GM19397 (cell line): ENCODE results near the gene ADGRD2.

Source experiments
- ATAC-seq: cut with Tn5 transposase; IDR thresholded peaks from one replicate; pipeline ENCODE4 v1.9.1; 2021; ENCODE audit warnings: mild to moderate bottlenecking, moderate library complexity; ENCODE audit not compliant: unreplicated experiment

The ADGRD2 gene

DNA sequence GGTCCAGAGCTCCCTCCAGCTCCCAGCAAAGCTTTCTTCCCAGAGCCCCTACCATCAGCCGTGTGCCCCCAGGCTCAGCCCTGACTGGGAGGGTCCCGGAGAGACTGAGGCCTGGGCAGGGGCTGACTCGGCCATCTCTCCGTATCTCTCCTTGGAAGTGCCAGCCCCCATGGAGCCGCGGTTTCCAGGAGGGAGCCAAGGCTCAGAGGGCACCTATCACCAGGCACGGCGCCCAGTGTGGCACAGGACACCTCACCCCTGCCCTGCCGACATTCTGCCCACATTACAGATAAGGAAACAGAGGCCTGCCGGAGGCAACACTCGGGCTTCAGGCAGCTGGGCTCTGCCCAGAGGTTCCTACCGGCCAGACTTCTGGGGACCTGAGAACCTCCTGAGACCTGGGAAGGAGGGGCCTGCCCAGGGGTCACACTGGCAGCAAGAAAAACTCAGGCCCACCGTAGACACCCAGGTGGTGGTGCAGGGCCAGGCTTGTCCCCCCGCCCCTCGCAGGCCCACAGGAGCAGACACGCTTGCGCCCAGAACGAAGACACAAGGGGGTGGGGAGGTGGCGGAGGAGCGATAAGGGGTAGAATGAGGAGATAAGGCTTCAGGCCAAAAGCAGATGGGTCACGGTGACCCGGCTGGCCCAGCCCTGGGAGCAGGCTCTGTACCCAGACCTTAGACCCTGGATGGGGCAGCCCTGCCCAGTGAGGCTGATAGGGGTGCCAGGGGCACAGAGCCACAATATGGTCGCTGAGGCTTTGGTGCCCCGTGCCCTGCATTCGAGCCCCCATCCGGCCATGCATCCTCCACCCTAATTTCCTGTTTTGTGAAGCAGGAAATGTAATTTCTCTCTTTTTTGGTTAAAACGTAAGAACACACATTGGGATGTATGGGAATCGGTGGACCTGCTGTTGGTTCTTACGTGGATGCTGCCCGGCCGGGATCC is 45.1 kb downstream of the ADGRD2 start:
- ATAC-seq, result no peak

DNA sequence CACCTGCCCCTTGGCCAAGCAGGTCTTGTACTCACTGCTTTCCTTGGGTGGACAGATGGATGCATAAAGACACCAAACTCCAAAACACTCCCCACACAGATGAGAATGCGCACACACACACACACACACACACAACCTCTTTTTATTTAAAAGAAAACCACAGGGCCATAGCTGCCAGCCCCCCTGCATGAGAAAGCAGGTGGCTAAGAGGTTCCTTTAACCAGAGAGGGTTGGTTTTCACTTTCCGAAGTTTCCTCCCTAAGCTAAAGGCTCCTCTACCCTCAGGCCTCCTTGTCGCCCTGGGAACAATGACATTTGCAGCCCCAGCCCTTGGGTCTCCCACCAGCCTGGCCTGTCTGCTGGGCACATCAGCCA is 45.8 kb downstream of the ADGRD2 start:
- ATAC-seq, result no peak

DNA sequence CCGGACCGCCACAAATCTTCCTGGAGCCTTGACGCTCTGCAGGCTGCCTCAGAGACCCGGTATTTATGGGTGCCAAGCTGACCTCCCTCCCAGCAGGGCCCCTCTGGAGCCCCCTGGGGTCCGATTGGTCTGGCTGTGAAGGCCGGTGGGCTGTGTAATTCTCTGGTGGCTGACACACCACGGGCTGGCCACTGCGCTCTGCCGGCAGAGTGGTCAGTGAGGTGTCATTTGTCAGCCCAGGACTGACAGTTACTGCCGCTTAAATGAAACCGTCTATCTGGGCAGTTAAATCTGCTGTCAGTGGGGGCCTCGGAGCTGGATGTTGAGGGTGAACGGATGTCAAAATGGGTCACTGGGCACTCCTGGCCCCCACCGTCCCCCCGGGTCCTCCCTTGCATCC is 46.2 kb downstream of the ADGRD2 start:
- no peak for ATAC-seq

DNA sequence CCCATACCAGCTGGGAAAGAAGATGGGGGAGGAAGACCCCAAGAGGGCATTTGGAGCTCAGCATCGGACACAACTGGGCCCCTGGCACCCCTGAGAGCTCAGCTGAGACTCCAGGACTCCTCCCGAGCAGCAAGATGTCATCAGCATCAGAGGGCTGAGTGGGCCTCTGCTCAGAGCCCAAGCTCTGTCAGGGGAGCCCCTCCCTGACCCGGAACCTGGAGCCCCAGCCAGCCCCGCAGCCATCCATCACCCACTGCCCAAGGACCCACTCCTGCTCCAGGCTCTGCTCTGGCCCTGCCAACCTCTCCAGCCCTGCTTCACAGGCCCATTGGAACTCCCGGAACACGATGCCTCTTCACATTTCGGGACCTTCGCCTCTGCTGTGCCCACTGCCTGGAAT is 47.2 kb downstream of the ADGRD2 start:
- ATAC-seq, result no peak

DNA sequence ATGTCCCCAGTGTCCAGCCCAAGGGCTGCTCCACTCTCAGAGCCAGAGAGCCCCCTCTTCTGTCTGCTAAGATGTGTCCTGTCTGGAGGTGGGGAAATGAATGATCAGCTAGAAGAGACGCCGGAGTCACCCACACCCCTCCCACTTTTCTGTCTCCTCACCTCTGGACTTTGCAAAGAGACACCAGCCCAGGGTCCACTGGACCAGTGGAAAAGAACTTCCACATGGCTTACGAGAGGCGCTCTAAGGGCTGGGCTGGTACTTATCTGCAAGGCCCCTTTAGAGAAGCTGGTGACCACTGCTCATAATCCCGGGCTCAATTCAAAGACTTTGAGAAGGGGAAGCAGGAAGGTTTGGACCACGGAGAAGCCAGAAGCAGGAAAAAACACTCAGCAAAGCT is 47.8 kb downstream of the ADGRD2 start:
- ATAC-seq, result no peak

DNA sequence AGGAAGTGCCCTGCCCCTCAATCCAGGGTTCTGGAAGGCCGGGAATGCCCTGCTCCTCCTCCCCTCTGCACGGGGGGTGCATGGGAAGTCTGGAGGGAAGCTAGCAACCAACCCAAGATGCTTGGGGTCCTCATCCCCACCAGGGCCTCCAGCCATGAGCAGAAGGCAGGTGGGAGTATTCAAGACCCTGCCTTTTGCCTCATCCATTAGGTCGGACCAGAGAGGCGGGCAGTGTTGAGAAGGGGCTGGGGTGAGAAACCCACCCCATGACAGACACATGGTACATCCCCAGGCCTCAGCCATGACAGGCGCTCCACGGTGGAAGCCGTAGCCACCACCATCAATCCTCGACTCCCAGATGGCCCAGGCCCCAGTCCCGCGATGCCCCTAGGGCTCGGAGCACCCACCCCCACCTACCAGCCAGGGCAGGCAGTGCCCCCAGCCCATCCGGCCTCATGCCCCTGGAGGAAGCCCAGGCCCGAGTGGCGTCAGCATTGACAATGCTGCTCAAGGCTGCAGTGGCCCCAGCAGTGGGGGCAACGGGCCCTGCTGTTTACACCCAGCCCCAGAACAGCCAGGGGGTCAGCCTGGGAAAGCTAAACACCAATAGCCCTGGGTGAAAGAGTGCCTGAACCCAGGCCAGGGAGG is 48.4 kb downstream of the ADGRD2 start:
- no peak for ATAC-seq

DNA sequence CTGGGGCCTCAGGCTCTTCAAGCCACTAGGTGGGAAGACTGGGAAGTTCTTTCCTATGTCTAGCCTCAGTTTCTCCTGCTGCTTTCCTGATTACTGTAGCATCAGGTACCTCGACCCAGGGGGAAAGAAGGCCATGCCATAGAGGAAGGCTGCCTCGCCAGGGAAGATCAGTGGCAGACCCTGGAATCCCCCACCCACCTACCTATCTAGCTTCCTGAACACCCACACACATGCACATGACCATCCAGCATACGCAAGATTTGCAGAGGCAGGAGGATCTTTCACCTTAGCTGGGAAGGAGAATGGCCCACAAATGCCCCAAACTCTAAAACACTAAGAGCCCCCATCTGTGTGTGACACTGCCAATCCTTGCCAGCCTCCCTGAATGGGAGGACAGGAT is 49.0 kb downstream of the ADGRD2 start:
- ATAC-seq, result no peak

DNA sequence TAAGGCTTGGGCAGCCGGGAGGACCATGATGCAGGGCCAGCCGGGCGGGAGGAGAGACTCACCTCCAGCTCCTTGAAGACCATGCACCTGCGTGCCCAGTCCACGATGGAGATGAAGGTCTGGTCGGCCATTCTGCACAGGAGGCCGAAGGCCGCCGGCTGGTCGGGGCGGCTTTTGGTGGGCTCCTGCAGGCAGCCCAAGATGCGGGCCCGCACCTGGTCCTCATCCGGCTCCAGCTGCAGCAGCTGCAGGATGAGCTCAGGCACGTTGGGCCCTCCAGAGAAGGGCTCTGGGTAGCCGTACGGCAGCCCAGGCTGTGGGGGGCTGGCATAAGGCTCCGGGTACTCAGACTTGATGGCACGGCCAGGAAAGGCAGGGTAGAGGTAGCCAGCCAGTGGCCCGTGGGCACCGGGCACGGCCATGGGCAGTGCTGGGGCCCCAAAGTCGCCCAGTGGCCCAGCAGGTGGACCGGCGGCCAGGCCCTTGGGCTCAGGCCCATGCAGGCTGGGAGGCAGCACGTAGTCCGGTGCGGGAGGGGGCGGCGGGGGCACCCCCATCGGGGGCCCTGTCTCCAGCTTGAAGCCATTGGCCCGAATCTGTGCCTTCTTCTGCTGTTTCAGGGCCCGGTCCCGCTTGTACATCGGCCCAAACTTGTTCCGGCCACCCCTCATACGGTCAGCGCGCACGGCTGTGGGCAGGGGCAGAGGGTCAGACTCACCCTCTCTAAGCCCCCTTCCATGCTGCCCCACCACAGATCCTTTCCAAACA is 50.0 kb downstream of the ADGRD2 start:
- ATAC-seq, result no peak

DNA sequence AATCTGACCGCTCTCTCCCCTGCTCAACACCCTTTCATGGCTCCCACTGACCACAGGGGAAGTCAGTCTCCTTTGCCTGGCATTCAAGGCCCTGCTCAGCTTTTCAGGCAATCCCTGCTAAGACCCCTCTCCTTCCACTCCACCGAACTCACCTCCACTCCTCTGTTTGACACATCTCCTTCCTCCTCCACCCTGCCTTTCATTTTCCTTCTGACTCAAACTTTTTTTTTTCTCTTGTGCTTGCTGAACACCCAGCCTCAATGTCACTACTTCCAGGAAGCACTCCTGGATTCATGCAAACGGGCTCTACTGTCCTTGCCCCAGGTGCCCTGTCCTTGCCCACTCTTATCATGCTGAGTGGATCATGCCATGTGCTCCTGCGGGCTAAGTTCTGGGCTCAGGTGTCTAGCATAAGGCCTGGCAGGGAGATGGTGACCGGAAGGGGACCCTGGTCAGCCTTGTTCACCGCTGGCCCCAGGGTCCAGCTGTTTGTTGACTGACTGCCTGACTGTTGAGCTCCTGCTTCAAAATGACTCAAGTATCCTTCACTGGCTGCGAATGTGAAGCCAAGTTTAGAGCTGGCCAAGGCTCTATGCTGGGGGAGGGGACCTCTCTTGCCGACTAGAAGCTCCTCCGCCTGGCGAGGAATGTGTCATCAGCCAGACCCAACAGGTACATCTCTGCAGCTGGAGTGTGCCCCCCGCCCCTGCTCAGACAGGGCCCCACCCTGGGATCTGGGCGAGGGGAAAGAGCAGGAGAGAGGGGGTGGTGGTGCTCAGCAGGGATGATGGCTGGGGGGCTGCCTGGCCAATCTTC is 50.8 kb downstream of the ADGRD2 start:
- ATAC-seq, result no peak

DNA sequence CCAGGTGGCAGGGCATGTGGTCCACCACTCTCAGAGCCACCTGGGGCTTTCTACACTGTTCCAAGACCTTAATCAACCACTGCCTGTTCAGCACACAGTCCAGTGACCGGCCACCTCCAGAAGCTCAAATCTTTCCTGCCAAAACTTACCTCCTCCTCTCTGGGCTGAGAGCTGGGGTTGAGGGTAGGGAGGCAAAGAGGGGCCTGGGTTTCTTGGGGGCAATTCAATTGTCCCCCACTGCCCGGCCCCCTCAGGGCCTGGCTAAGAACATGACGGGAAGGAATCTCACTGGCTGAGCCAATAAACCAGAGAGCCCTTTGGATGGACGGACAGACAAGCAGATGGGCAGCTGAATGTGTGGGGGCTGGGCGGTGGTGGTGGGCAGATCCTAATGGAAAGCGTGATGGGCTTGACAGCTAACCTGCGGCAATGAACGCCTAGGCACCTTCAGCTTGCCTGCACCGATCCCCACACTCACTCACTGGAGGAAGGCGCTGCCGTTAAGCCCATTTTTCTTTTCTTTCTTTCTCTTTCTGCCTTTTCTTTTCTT is 51.6 kb downstream of the ADGRD2 start:
- no peak for ATAC-seq

DNA sequence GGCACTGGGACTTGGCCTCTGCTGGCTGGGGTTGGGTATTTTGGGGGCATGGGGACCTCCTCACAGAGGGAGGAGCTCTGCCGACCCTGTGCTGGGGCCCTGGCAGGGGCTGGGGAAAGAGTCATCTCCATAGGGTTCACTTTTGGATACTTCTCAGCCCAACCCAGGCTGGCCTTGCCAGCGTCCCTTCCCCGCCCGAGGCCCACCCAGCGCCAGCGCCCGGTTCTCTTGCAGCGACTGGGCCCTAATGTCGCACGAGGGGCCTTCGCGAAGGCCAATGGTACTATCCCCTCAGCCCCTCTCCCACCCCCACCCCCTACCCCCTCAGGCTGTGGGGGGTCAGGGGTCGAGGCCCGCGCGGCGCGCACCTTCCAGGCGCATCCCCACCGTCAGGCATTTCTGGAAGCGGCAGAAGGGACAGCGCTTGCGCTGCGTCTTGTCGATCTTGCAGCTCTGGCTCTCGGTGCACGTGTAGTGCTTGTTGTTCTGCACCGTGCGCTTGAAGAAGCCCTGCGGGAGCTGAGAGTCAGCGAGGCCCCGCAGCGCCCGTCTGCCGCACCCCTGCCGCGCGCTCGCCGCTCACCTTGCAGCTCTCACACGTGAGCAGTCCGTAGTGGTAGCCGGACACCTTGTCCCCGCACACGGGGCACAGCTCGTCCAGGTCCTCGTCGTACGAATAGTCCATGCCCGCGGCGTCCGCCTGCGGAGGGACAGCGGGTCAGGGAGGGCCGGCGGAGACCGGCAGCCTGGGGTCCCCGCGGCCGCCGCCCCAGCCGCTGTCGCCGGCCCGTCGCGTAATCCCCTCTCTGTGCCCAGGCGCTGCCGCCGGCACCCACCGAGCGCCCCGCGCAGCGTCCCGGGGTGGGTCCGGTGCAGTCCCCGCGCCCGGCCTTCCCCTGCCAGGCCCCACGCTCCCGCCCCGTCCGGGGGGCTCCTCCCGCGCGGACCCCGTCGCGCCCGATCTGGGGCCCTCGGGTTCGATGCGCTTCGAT is 52.8 kb downstream of the ADGRD2 start:
- ATAC-seq, result no peak

DNA sequence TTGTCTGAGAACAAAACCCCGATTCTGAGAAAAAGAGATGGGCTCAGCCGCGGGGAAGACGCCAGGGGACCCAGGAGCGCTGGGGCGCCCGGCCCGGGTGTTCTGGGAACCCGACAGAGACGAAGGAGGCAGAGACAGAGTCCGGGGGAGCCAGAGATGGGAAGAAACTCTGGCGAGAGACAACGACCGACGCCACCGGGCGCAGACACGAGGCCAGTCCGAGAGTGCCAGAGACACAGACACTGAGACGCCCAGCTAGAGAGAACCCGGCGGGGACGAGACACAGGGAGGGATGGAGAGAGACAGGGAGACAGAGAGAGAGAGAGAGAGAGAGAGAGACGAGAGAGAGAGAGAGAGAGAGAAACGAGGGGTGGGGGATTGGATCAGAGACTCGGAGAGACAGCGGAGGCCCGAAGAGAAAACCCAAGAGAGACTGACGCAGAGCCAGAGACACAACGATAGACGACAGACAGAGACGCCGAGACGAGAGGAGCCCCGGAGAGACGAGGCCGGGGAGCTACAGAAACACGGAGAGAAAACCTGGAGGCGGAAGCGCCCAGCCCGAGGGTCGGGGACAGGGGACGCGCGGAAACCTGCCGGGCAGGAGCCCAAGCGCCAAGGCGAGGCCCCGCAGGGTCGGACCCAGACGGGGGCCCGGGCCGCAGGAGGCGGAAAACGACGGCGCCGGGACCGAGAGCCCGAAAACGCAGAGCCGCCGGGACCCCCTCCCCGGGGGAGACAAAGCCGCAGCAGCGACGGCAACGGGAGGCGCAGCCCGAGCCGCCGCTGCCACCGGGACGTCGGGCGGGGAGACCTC is 53.7 kb downstream of the ADGRD2 start:
- no peak for ATAC-seq

DNA sequence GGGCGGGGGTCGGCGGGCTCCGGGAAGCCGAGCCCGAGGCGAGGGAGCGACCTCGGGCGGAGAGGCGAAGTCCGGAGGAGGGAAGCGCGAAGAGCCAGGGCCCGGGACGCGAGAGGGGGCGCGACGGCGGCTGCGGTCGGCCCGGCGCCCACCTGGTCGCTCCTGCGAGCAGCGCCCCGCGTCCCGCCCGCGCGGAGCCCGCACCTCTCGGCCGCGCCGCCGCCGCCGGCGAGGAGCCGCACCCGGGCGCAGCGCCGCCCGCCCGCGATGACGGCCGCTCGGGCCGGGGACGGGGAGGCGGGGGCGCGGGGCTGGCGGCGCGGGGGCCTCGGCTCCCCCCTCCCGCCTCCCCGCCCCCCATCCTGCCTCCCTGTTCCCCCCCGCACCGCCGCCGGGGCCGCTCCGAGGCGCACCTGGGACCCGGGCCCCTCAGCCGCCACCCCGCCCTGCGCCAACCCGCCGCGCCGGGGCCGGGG is 54.3 kb downstream of the ADGRD2 start:
- ATAC-seq, result no peak

DNA sequence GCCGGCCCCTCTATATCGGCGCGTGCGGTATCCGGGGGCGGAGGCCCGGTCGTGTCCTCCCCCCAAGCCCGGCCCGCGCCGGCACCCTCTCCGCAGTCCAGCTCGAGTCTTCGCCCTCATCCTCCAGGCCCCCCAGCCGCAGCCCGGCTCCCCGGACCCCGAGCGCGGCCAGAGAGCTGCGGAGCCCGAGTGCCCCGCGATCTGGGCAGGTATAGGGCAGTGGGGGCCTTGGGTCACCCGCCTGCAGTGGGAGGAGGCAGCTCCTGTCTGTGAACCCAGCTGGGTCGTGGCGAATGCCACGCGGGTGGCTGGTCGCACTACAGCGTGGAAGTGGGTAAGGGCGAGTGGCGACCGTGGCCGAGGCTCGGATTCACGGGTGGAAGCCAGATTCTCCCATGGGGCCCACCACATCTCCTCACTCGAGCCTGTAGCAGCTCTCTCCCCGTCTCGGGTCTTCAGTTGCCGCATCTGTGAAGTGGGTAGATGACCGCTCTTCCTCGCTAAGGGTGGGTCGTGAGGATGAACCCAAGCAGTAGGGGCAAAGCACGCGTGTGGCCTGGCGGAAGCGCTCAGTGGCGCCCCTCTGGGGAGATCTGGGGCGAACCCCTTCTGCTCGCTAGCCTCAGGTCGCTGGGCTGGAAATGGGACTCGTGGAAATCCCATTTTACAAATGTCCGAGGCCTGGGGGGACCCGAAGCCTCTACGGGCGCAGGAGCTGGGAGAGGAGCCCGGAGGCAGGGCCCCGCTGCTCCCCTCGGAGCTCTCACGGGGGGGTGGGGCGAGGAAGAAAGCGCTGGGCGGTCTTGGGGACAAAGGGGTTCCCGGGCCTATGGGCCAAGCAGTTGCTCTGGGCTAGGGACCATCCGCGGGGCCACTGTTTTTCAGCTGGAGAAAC is 55.0 kb downstream of the ADGRD2 start:
- no peak for ATAC-seq

DNA sequence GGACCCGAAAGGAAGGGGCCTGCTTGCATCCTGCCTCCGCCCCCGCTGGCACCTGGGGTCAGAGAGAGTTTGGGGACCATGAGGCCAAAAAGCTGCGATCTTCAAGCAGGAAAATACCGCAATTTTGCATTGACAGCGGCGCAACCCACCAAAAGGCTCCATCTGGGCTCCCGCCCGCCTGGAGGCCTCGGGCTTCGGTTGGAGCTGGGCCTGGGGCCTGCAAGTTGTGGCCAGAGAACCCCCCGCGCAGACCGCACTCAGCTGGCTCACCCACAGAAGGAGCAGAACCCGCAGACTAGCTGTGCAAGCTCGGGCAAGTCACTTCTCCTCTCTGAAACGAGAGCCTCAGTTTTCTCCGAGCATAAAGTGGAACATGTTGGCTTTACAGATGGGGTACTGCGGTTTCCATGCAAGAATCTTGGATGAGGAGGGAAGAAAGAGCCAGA is 55.7 kb downstream of the ADGRD2 start:
- ATAC-seq, result no peak

DNA sequence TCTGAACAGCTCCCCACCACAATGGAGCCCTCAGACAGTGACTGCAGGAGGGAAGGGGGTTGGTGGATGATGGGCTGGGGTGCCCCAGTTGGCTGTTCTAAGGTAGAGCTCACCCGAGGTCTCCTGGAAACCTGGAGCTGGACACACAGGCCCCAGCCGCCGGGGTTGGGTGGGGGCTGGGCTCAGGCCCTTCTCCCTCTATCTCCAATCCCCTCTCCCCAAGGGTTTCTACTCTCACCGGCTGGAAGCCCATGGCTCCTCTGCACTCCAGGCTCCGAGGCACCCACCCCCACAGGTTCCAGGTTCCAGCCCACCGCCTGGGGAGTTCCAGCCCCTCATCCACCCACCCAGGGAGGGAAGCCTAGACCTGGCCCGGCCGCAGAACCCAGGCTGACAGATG is 56.2 kb downstream of the ADGRD2 start:
- no peak for ATAC-seq
